Measurements from ENCODE around the gene OR51B2.

Gene OR51B2

GRCh38 chr11:5284637-5285036 is 39.5 kb downstream of the OR51B2 start:
- POLR2A ChIA-PET (ENCODE audit: low non-redundant PET), result no interaction called here
- CTCF ChIA-PET, result interaction anchor here (0.9 kb wide), 1 partner anchor 75 kb away, joined by 3 read pairs; no protein-coding TSS in a partner anchor
- DNase-seq (ENCODE audit: low spot score), result no peak
- TF ChIP-seq, protein P1, sequence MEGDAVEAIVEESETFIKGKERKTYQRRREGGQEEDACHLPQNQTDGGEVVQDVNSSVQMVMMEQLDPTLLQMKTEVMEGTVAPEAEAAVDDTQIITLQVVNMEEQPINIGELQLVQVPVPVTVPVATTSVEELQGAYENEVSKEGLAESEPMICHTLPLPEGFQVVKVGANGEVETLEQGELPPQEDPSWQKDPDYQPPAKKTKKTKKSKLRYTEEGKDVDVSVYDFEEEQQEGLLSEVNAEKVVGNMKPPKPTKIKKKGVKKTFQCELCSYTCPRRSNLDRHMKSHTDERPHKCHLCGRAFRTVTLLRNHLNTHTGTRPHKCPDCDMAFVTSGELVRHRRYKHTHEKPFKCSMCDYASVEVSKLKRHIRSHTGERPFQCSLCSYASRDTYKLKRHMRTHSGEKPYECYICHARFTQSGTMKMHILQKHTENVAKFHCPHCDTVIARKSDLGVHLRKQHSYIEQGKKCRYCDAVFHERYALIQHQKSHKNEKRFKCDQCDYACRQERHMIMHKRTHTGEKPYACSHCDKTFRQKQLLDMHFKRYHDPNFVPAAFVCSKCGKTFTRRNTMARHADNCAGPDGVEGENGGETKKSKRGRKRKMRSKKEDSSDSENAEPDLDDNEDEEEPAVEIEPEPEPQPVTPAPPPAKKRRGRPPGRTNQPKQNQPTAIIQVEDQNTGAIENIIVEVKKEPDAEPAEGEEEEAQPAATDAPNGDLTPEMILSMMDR (conservative IDR thresholded peaks at IDR 0.05; ENCODE audit: low read depth), result no peak
- H3K27ac ChIP-seq, result no peak overlapping the region

DNA sequence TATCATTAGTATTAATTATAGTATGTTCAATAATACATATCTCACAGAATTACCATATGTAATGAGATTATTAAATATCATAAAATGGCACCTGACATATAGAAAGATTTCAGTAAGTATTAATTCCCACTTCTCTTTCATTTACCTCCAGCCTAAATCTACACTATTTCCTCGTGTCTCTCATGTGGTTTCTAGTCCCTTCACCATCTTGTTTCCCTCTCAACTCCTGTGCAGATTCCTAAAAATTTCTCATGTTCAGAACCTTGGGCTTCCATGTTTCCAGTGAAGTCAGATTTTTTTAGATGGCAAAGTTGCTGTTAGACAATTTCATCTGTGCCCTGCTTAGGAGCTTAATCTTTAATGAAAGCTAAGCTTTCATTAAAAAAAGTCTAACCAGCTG is 40.2 kb downstream of the OR51B2 start:
- DNase-seq (ENCODE audit: low spot score), result no peak
- ChIA-PET POLR2A (ENCODE audit: low non-redundant PET) (no interaction called here), CTCF (no interaction called here)
- no peak overlapping the region for H3K27ac ChIP-seq
- TF ChIP-seq, protein P1 (conservative IDR thresholded peaks at IDR 0.05; ENCODE audit: low read depth), result no peak

DNA sequence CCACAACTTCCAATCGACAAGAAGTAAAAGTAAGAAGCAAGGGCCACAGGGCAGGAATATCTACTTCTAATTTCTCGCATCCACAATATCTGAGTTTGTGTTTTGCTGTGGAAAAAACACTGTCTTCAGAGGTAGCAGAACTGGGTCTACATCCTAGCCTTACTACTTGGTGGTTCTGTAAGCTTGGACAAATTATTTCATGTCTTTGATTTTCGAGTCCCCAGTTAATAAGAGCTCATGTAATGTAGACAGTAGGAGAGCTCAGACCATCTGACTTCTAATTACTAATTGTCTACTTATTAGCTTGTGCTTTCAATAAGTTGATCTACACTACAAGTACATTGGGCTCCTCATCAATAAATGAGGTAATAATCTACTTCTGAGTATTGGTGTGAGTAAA is 41.0 kb downstream of the OR51B2 start:
- CTCF ChIA-PET, result no interaction called here
- no peak for DNase-seq (ENCODE audit: low spot score)

DNA sequence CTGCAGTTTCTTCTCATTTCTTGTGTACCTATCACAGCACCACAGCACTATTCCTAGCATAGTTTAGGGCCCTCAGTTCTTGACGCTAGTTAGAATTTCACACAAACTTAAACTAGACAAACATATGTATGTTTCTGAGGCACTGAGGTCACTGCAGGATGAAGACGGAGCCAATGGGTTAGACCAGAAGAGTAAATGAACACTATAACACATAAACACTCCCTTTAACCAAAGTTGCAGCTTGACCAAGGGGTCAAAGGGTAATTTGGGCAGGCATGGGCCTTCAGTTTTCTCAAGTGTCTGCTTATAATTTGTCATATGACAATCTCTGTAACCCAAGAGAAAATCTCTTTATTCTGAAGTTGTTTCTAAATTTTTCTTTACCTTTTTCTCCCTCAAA is 41.5 kb downstream of the OR51B2 start:
- no peak for DNase-seq (ENCODE audit: low spot score)
- POLR2A ChIA-PET (ENCODE audit: low non-redundant PET), result no interaction called here
- H3K27ac ChIP-seq, result no peak overlapping the region
- TF ChIP-seq, protein P1 (conservative IDR thresholded peaks at IDR 0.05; ENCODE audit: low read depth), result no peak
- CTCF ChIA-PET, result no interaction called here

More for the DNA sequence above, 41.0 kb downstream of the OR51B2 start:
- H3K27ac ChIP-seq, result no peak overlapping the region
- POLR2A ChIA-PET (ENCODE audit: low non-redundant PET), result no interaction called here
- TF ChIP-seq, protein P1 (conservative IDR thresholded peaks at IDR 0.05; ENCODE audit: low read depth), result no peak

DNA sequence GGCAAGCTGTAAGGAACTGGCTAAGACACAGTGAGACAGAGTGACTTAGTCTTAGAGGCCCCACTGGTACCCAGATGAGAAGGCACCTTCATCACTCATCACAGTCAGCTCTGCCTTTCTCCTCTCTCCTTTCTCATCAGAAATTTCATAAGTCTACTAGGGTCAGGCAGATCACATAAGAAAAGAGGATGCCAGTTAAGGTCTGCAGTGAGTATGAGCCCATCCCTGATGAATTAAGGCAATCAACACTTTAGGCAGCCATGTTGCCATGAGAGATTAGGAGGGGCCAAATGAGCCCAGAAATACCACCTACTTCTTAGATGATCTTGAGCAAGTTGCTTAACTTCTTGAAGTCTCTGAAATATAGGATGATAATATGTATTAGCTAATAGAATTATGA is 42.5 kb downstream of the OR51B2 start:
- TF ChIP-seq, protein P1 (conservative IDR thresholded peaks at IDR 0.05; ENCODE audit: low read depth), result no peak
- POLR2A ChIA-PET (ENCODE audit: low non-redundant PET), result no interaction called here
- CTCF ChIA-PET, result interaction anchor here (0.6 kb wide), 1 partner anchor 8 kb away, joined by 3 read pairs; no protein-coding TSS in a partner anchor
- no peak overlapping the region for H3K27ac ChIP-seq
- no peak for DNase-seq (ENCODE audit: low spot score)

DNA sequence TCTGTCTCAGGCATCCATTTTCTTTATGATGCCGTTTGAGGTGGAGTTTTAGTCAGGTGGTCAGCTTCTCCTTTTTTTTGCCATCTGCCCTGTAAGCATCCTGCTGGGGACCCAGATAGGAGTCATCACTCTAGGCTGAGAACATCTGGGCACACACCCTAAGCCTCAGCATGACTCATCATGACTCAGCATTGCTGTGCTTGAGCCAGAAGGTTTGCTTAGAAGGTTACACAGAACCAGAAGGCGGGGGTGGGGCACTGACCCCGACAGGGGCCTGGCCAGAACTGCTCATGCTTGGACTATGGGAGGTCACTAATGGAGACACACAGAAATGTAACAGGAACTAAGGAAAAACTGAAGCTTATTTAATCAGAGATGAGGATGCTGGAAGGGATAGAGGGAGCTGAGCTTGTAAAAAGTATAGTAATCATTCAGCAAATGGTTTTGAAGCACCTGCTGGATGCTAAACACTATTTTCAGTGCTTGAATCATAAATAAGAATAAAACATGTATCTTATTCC is 43.5 kb downstream of the OR51B2 start:
- TF ChIP-seq, protein P1 (conservative IDR thresholded peaks at IDR 0.05; ENCODE audit: low read depth), result no peak
- peak overlapping the region; percentile 46 for H3K27ac ChIP-seq
- CTCF ChIA-PET, result no interaction called here

More for the DNA sequence above, 43.5 kb downstream of the OR51B2 start:
- POLR2A ChIA-PET (ENCODE audit: low non-redundant PET), result no interaction called here
- peak; percentile 92 for DNase-seq (ENCODE audit: low spot score)
